Stimulated activated CD8-positive, alpha-beta memory T cell treated with anti-CD3 and anti-CD28 coated beads, Interleukin-4, amount 100 ng/mL, for 4 hours (primary cell): Measurements from ENCODE around the gene GINS2.

Experiments used
- DNase-seq, 2 donors: peaks; one replicate each; pipeline ENCODE4 v3.0.0-alpha.2; 2020; ENCODE audit warnings: low read depth in 2 of 2, low spot score in 1 of 2

GINS2 gene

DNA sequence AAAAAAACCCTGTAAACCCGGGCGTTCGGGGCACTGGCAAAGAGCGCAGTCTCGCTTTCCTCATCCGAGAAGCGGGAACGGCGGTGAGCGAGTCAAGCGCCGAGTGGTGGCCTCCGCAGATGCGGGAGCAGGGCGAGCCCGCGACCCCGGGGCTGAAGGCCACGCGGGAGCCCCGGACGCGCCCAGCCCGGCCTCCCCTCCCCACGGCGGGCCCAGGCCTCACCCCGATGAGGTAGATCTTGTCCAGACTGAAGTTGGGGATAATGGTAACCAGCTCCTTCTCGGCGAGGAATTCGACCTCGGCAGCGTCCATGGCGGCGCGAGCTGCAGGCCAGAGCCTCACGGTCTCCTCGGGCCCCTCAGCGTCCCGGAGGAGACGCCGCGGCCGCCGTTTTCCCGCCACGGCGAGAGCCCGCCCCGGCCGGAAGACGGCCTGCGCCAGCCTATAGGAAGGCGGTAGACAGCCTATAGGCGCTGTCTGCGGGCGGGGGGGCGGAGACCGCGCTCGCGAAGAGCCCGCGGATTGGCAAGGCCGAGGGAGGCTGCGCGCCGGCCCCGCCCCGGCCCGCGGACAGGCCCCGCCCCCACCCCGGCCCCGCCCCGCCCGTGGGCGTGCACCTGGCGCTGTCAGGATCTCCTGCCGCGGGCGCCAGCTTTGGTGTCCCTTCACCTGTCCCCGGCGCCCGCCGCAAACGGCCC lies at the start of gene GINS2:
Gene GINS2, minus strand, starts transcription at position 369 of the 699 bp plus-strand sequence. Its CDS starts 56 bp downstream, at position 313.
- peak; percentile 67 to 81 for DNase-seq

DNA sequence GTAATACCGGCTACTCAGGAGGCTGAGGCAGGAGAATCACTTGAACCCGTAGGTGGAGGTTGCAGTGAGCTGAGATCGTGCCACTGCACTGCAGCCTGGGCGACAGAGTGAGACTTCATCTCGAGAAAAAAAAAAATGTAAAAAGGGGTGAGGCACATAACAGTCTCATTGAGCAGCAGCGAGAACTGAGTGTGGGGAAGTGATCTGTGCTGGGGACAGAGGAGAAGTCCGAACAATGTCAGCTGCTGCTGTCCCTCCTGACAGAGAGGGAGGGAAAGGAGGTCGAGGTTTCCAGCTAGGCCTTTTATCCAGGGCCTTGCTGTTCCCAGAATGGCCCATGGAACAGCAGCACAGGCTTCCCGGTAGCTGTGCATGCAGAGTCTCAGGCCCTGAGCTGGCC lies 48.2 kb upstream of the GINS2 start:
- no peak for DNase-seq

DNA sequence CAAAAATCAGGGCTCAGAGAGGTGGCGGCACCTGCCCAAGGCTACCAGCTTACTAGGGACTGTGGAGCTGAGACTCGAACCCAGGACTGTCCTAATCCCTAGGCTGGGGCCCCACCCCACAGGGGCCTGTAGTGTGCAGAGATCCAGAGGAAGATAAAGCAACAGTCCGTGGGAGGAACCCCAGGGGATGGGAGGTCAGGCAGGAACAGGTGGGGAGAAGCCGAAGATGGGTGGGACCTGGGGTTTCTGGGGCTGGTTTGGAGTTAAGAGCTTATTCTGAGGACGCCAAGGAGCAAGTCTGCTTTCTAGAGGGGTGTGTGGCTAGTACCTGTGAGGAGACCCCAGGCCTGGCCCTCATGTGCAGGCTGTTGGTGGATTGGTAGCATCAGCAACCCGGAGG lies 47.2 kb upstream of the GINS2 start:
- no peak for DNase-seq

DNA sequence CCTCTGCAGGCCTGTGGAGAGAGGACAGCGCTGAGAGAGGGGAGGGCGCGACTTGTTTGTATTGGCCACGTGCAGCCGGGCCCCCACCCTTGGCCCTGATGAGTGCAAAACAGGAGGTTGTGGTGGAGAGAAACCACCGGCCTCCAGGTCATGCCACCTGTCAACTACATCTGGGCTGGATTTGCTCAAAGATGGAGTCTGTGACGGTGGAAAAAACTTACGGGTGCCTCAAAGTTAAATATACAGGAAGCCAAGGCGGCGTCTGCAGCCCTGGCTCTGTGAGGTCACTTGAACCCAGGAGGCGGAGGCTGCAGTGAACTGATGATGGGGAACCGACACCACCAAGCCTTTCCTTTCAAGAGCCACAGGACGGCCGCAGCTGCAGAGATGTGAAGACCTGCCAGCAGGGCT lies 46.5 kb upstream of the GINS2 start:
- DNase-seq = peak in 1 of 2 donors; percentile 9

DNA sequence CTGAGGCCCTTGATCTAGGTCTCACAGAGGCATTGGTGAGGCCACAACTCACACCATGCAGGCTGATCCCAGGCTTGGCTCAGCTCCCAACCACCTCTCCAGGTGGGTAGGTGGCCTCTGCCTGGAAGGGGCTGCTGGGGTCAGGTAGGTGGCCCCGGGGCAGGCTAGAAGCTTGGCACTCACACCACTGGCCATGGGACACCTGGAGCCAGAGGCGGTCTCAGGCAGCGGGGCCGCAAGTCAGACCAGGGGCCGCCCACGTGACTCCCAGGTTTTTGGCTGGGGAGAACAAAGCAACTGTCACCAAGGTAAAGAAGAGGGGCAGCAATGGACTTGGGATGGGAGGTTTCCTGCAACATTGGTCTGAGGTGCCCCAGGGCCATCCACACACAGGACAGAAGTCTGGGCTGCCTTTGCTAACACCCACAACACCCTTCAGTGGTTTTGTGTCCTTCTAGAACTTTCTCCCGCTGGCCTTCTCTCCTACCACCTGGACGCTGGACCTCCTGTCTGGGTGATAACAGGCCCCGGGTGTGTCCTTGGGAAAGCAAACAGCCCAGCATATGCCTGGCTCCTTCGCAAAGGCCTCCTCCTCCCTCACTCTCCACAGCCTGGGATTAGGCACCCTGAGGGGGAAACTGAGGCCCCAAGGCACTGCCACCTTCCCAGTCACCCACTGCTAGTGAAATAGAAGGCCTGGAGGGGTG lies 45.7 kb upstream of the GINS2 start:
- DNase-seq = no peak

DNA sequence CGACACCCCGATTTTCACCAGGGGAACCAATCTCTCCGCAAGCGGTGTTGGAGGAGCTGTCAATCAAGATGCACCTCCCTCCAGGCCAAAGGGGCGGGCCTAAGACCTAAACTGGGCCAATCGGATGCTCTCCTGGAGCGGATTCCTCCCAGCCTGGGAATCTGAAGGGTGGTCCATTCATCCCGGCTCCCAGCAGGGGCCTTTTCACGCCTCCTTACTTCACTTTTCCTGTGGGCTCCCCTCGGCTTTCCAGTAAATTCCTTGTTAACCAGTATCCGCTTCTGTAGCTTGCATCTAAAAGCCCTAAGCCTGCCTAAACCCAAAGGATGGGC lies 45.1 kb upstream of the GINS2 start:
- no peak for DNase-seq

DNA sequence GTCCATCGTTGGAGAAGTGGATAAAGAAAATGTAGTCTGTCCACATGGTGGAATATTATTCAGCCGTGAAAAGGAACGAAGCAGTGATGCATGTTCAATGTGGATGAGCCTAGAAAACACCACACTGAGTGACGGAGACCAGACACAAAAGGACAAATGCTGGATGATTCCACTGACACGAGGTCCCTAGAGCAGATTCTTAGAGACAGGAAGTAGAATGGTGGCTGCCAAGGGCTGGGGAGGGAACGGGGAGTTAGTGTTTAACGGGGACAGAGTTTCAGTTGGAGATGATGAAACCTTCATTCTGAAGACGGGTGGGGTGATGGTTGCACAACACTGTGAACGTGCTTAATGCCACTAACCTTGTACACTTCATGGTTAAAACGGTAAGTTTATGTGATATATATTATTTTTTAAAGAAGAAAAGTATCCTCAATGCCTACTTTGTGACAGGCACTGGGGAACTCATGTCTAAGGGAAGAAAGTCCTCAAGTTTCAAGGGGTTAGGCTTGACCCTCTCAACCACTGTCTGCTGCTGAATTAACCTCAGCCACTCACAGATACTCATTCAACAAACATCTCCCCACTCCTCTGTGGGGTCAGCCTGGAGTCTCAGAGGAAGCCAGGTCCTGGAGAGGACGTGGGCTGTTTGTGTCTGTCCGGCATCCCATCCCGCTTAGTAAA lies 44.5 kb upstream of the GINS2 start:
- DNase-seq = no peak

DNA sequence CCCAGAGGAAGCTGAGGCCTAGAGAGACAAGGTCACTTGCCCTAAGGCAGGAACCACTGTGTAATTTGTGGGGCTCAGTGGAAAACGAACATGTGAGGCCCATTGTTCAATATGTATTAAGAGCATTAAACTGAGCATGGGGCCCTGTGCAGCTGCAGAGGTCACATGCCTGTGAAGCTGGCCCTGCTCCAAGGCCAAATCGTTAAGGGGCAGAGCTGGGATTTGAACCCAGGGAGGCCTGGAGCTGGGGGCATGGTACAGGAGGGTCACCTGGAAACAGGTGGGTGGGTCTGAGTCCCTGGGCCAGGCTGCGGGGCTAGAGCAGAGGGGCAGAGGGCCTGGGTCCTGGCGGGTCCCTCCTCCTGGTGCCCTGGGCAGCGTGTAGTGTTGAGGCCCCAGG lies 42.4 kb upstream of the GINS2 start:
- DNase-seq = no peak

DNA sequence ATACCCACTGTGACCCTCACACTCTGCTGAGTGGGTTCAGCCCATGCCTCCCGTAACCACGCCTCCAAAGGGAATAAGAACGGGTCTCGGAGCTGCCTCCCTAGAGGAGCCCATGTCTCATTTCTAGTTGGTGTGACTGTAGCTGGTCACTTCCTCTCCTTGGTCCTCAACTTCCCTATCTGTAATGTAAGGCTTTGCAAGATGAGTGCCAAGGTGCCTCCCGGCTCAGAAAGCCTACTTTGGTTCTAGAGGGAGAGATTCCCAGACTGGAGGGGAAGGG lies 41.4 kb upstream of the GINS2 start:
- DNase-seq = no peak

DNA sequence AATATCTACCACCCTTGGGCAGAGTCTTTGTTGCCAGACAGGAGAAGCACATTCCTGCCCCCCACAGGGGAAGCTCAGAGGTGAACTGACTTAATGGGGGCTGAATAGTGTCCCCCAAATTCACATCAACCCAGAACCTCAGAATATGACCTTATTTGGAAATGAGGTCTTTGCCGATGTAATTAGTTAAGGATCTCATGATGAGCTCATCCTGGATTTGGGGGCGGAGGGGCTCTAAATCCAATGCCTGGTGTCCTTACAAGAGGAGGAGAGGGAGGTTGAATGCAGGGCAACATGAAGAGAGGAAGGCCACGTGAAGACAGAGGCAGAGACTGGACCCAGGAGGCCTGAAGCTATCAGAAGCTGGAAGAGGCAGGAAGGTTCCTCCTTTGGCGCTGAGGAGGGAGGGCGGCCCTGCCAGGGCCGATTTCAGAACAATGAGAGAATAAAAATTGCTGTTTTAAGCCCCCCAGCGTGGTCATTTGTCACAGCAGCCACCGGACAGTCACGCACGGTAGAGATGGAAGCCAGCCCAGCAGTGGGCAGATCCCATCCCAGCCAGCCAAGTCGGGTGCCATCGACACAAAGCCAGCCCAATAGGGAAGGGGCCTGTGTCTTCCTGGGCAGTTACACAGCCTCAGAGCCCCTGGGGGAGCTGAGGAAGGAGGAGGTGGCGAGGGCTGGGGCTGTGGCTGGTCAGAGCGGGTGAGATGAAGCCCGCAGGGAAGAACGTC lies 40.9 kb upstream of the GINS2 start:
- no peak for DNase-seq

DNA sequence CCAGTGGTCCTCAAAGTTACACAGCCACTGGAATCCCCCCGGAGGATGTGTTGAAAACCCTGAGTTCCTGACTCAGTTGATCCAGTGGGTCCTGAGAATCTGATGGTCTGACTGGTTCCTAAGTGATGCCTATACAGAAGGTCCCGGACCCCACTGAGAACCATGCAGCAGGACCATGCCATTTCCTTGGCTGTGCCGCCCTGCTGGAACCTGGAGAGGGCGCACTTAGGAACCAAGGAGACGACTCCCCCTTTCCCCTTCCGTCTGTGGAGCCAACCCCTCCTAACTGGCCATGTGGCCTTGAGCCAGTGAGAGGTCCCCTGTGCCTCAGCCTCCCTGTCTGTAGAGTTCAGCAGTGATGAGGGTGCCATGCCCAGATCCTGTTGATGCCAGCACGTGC lies 40.1 kb upstream of the GINS2 start:
- DNase-seq = no peak

DNA sequence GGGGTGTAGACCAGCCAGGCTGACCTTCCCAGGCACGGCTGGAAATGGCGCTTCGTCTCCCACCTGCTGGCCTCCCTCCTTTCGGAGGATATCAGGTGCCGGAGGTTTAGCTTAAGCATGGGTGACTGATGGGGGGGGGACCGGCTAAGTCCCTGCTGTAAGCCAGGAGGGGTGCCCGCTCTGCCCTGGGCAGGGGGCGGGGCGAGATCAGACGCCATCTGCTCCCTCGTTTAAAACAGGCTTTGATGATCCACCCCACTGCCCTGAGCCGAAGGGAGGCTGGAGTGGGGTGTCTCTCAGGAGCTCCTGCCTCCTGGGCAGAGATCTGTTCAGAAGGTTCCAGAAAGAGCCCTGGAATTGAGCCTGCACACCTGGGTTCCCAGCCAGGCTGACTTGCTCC lies 36.2 kb upstream of the GINS2 start:
- DNase-seq = no peak

DNA sequence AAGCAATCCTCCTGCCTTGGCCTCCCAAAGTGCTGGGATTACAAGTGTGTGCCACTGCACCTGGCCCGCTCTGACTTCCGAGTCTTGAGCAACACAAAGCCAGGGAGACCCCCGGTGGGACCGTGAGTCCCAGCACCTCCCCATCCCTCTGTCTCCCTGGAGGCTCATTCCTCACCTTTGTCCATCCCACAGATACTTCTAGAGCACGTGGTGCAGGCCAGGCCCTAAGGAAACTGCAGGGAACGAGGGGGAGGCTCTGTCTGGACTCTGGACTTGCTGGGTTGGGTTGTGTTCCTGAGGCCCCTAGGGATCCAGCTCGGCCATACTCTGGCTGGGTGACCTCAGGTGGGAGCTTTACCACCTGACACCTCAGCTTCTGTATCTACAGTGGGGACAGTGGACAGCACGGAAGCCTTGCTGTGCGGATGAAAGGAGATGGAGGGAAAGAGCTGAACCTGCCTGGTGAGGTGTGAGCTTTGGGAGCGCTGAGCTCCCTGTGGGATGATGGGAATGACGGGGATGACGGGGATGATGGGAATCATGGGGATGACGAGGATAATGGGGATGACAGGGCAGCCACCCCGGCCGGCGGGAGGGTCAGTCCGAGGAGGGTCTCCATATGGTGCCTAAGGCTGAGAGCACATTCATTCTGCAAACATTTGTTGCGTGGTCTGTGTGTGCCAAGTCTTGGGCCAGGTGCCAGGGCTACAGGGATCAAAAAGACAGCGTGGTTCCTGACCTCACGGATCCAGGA lies 35.5 kb upstream of the GINS2 start:
- no peak for DNase-seq

DNA sequence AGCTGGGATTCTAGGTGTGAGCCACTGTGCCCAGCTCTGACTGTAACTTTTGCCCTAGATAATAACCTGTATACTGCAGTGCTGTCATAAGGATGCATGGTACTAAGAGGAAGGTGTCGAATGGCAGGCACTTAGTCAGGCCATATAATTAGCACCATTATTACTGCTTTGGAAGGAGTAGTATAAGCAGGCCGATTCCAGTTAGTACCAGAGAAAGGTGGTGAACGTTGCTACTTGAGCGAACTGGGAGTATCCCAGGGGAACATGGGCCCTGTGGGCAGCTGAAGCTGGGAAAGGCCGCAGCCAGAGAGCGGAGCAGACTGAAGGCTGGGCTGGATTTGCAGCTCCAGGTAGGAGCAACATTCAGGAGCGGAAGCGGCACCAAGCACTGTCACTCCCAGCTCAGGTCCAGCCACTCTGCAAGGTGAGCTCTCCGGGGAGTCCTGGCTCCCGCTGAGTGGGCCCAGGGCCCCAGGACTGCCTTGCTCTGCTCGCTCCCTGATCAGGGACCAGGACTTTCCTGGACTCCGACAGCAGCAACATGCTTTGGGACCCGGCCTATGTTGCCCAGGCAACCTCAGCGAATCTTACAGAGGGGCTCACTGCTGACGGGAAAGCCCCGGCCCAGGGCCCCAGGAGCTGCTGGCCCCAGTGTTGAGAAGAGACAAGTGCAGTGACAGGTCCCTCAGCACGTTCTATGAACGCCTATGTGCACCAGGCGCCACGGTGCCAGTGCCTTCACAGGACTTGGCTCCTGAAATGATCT lies 33.6 kb upstream of the GINS2 start:
- DNase-seq = no peak

DNA sequence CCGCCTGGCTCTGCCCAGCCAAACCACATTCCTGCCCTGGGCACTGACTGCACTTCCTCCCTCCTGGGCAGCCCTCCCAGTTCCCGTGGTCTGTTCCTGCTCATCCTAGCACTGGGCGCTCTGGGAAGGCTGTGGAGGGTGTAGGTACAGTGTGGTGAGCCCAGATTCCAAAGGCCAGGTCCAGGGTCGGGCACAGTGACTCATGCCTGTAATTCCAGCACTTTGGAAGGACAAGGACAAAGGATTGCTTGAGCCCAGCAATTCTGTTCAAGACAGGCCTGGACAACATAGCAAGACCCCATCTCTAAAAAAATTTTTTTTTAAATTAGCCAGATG lies 31.5 kb upstream of the GINS2 start:
- DNase-seq = no peak

DNA sequence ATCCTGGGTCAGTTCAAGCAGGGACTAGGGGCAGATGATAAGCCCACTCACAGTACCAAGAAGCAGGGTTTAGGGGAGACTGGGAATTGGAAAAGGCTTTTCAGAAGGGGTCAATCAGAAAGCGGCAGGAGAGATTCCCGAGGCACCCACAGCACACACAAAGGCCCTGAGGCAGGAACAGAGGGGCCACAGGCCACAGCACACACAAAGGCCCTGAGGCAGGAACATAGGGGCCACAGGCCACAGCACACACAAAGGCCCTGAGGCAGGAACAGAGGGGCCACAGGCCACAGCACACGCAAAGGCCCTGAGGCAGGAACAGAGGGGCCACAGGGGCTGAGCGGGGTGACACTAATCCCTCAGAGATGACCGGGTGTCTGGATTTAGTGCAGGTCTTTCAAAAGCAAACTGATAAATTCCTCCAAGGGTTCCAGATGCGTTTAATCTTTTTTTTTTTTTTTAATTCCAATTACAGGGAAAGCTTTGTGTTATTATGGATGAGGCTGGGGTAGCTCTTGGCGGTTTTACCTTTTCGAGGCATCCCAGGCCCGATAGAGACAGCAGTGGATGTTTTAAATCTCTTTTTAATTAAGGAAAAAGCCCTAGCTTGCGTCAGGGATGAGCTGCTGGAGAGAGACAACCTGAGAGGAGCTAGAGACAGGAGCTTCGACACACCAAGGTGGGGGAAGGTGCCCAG lies 31.0 kb upstream of the GINS2 start:
- DNase-seq = no peak

DNA sequence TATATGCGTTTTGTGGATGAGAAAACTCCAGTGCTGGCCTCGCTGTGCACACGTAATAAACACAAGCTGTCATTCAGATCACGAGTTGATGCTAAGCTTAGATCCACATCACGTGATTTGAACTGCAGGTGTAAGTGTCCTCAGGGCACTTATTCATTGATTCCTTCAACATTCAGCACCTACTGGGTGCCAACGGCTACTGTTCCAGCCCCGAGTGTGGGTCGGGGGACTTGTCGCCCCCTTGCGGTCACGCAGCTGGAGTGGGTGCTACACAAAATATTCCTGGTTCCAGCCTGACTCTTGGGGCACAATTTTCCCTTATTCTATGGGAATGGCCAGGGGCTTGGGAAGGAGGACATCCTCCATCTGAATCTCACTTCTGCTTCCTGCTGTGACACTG lies 29.9 kb upstream of the GINS2 start:
- no peak for DNase-seq

DNA sequence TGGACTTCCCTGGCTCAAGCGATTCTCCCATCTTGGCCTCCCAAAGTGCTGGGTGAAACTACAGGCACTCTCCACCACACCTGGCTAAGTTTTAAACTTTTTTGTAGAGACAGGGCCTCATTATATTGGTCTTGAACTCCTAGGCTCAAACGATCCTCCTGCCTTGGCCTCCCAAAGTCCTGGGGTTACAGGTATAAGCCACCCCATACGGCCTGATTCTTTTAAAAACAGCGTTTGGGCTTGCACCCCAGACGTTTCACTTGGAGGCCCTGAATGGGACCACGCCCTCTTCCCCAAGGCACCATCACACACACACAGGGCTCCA lies 29.4 kb upstream of the GINS2 start:
- DNase-seq = no peak

DNA sequence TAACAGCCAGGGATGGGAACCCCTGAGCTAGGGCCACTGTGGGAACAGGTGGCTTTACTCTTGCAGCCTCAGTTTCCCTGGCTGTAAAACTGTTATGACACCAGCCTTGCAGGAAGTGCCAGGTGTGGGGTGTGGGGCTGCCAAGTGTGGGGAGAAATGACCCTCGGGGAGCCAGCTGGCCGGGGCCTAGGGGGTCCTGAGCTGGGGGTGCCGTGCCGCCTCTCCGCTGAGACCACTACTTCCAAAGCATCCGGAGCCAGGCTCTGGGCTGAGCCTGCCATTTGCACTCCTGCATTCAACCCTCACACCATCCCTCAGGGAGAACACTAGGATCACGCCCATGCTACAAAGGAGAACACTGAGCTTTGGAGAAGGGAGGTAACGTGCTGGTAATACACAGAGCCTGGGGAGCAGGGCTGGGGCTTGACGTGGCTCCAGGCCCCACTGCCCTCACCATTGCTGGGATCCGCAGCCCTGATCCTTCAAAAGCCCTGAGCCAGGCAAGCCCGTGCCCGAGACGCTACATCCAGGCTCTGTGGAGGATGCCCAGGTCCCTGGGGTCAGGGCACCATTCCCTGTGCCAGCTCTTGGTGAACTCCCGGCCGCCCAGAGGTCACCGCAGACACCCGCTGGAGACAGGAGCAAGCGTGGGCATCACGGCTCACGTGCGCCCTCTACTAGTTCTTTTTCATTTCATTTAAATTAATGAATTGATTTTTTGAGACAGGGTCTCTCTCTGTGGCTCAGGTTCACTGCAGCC lies 28.8 kb upstream of the GINS2 start:
- DNase-seq = peak; percentile 12 to 38

DNA sequence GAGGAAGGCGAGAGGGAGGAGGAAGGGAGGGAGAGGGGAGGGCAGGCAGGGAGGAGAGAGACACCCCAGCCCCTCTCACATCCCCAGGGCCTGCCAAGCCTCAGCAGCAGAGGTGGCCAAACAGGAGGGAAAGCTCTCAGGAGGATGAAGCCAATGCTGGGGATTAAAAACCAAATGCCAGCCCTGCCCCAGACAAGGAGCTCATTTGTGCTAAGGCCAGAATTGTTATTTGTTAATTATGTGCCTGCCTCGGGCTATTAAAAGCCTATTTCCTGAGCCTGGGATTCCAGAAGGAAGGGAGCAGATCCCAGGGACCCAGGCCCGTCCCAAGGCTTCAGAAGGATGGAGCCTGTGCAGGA lies 27.9 kb upstream of the GINS2 start:
- no peak for DNase-seq
